HG02678 (cell line): ENCODE results near the gene SLC2A8.
A peak's percentile ranks its signal among the peaks of the same experiment; 100 is the strongest.

Experiments
- ATAC-seq: cut with Tn5 transposase; IDR thresholded peaks from one replicate; pipeline ENCODE4 v1.9.1; 2021; ENCODE audit warnings: mild to moderate bottlenecking, moderate library complexity; ENCODE audit not compliant: unreplicated experiment

SLC2A8 gene

DNA sequence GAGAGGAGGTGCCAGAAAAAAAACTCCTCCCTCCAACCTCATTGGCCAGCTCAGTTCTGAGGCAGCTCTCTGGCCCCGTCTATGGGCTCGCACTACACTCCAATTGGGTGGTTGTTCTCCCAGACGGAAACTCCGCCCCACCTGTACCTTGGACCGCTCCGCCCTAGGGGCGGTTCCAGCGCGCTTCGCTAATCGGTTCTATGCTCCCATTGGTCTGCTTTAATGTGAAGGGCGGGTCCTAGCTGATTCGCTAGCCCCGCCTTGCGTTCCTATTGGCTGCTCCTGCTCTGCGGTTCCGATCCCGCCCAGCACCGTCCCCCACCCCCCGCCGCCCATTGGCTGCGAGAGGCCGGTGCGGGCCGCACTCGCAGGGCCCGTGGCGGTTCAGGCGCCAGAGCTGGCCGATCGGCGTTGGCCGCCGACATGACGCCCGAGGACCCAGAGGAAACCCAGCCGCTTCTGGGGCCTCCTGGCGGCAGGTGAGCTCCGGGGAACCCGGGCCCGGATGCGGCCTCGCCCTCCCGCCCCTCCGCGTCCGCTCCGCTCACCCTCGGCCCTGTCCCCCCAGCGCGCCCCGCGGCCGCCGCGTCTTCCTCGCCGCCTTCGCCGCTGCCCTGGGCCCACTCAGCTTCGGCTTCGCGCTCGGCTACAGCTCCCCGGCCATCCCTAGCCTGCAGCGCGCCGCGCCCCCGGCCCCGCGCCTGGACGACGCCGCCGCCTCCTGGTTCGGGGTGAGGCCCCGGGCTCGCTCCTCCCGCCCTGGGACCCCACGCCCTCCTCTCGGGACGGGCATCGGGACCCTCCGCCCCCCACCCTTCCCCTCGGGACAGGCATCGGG lies at the start of gene SLC2A8:
Gene SLC2A8 (plus strand): TSS at position 362 of the 838 bp plus-strand sequence. CDS start 62 bp downstream, at position 424.
- ATAC-seq, result peak; percentile 94

GRCh38 chr9:127347831-127348776 lies 48.9 kb upstream of the SLC2A8 start:
- no peak for ATAC-seq

GRCh38 chr9:127349483-127350113 lies 47.4 kb upstream of the SLC2A8 start:
- no peak for ATAC-seq

GRCh38 chr9:127351182-127352166 lies 45.5 kb upstream of the SLC2A8 start:
- no peak for ATAC-seq

- ATAC-seq, result no peak
Measured at GRCh38 chr9:127353882-127354281, 43.1 kb upstream of the SLC2A8 start.

GRCh38 chr9:127356906-127357305 lies 40.1 kb upstream of the SLC2A8 start:
- ATAC-seq, result no peak

DNA sequence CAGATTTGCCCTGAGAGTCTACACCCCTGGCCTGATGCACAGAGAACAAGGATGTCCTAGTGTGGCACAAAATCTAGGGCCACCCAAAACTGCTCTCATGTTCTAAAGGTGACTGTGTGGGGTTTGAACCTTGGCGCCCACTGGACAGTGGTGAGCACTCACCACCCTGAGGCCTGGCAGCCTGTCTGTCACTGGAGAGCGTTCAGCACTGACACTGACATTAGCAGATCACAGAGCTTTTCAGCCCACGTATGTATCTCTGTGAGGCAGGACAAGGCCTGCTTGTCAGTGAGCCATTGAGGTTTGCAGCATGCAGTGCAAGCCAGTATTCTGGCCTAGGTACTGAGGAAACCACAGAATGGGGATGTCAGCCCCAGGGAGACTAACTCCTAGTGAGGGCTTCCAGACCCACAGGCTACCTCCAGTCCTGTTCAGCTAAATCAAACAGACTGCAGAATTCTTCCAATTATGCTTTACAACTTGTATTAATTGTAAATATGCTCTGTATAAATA lies 38.9 kb upstream of the SLC2A8 start:
- ATAC-seq, result no peak

DNA sequence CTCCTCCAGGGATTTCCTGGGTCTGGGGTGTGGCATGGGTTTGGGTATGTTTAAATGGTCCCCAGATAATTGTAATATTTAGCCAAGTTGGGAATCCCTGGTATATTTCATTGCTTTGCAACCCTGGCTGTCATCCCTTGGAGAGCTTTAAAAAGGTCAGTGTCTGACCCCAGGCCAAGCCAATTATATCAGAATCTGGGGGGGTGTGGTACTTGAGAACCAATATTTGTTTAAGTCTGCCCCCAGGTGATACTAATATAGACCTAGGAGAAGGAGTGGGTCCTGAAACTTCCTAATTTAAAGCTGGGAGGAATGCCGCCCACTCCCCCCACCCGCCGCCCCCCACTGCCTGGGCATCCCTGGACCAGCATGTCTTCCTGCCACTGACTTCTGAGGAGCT lies 38.2 kb upstream of the SLC2A8 start:
- no peak for ATAC-seq

GRCh38 chr9:127360250-127360649 lies 36.7 kb upstream of the SLC2A8 start:
- ATAC-seq, result no peak

DNA sequence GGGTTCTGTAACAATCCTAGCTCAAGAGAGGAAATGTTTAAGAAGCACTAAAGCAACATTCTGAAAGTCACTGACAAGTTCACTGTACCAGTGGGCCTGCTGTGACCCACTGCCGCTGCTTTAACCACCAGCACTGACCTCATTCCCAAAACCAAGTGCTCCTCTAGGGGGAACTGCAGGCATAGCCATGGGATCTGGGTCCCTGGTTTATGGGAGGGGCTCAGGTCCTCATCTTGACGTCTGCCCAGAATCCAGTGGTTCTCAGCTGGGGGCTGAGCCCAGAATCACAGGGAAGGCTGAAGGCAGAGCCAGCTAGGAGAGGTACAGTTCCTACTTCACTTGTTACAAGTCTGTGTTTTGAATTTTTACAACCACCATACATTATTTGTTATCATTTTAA lies 36.1 kb upstream of the SLC2A8 start:
- no peak for ATAC-seq

GRCh38 chr9:127361561-127361960 lies 35.4 kb upstream of the SLC2A8 start:
- no peak for ATAC-seq

DNA sequence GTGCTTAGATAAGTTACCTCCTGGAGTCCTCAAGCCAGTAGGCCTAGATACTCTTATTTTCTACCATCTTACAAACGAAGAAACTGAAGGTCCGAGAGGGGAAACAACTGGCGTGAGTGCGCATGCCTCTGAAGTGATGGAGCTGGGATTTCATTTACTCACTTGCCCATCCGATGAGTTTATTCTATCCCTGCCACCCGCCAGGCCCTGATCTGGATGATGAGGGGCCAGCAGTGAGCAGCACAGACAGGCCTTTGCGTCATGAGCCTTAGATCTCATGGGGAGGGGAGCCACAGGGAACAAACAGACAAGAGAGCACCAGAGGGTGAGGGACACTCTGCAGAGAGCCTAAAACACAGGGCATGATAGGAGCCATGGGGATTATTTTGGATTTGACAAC lies 34.1 kb upstream of the SLC2A8 start:
- no peak for ATAC-seq

GRCh38 chr9:127365461-127365860 lies 31.5 kb upstream of the SLC2A8 start:
- no peak for ATAC-seq

- no peak for ATAC-seq
Measured at GRCh38 chr9:127366594-127366993, 30.4 kb upstream of the SLC2A8 start.

- no peak for ATAC-seq
Measured at GRCh38 chr9:127368852-127369402, 28.0 kb upstream of the SLC2A8 start.

- ATAC-seq, result no peak
Measured at GRCh38 chr9:127369428-127369827, 27.5 kb upstream of the SLC2A8 start.

- no peak for ATAC-seq
Measured at GRCh38 chr9:127370147-127370579, 26.8 kb upstream of the SLC2A8 start.

DNA sequence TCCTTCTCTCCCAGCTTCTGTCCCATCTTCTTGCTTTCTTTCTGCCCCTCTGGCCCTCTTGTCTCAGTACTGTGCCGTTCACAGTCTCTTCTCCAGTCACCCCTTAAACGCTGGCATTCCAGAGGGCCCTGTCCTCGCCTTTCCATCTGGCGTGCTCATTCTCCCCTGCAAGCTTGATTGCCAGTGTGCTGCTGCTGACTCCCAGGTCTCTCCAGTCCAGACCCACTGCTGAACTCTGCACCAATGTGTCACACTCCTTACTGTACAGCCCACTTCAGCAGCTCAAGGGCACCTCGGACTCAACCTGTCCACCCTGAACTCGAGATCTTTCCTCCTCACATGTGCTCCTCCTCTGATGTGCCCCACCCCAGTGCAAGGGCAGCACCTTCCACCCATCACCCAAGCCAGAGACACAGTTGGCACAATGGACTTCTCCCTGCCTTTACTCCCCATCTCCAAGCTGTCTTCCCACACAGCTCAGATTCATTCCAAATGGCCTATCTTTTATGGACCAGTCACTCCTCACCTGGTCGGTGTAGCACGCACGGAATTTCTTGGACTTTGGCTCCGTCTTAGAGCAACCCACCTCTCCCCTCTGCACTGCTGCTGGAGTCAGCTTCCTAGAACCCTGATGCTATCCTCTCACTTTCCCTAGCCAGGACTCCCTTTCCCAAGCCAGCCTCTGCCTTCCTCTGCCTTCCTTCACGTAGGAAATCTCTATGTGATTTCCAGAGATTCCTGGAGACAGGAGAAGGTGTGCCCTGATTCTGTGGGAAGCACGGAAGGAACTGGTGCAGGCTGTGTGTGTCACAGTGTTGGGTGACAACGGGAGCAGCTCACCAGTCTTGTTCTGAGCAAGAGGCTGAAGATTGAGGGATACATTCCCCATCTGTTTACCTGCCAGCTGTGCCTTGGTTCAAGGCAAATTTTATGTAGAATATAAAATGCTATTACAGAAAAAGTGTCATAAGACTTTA lies 26.0 kb upstream of the SLC2A8 start:
- ATAC-seq, result no peak
